Lung (tissue), 12 donors: ENCODE results near the gene CHPT1. TPM values are rescaled to one million over a fixed set of nuclear protein-coding genes. Genes with fewer than 3 reads are reported as not detected.

Experiments used
- ATAC-seq: fragments of 200-7000 bp; cut with Tn5 transposase; one replicate; pipeline ENCODE4 v1.9.1; 2020; ENCODE audit warnings: moderate number of reproducible peaks; ENCODE audit not compliant: insufficient read depth, low FRiP score
- DNase-seq, 3 donors: peaks; one replicate each; pipeline ENCODE4 v3.0.0-alpha.2; 2013 to 2017
- H3K27ac ChIP-seq, 2 donors: one replicate each; pipeline ENCODE4 v1.5.1; 2013; ENCODE audit warnings: mild to moderate bottlenecking in 2 of 2, moderate library complexity in 2 of 2, control low read depth in 1 of 2, inconsistent platforms in 1 of 2, low read depth in 1 of 2, low read length in 1 of 2
- H3K27me3 ChIP-seq, 3 donors: one replicate each; pipeline ENCODE4 v1.5.1; 2013; ENCODE audit warnings: low read length in 2 of 3; ENCODE audit not compliant: control insufficient read depth in 3 of 3, insufficient read depth in 3 of 3
- H3K36me3 ChIP-seq, 4 donors: one replicate each; pipeline ENCODE4 v1.5.1; 2013; ENCODE audit warnings: low read length in 4 of 4, mild to moderate bottlenecking in 1 of 4, moderate library complexity in 1 of 4; ENCODE audit not compliant: control insufficient read depth in 4 of 4, insufficient read depth in 4 of 4
- H3K4me1 ChIP-seq, 5 donors: one replicate each; pipeline ENCODE4 v1.5.1; 2013; ENCODE audit warnings: low read length in 5 of 5, mild to moderate bottlenecking in 2 of 5, moderate library complexity in 1 of 5; ENCODE audit not compliant: control insufficient read depth in 5 of 5, insufficient read depth in 5 of 5
- H3K4me3 ChIP-seq: one replicate; pipeline ENCODE4 v1.5.1; 2013; ENCODE audit warnings: mild to moderate bottlenecking, control low read depth, moderate library complexity
- H3K9ac ChIP-seq, 2 donors: one replicate each; pipeline ENCODE4 v1.5.1; 2013; ENCODE audit warnings: low read length in 2 of 2, control low read depth in 1 of 2; ENCODE audit not compliant: insufficient read depth in 1 of 2
- H3K9me3 ChIP-seq, 4 donors: one replicate each; pipeline ENCODE4 v1.5.1; 2013; ENCODE audit warnings: low read length in 3 of 4, mild to moderate bottlenecking in 1 of 4, moderate library complexity in 1 of 4; ENCODE audit not compliant: control insufficient read depth in 4 of 4, insufficient read depth in 3 of 4
- WGBS, 2 donors: extraction: QIAGEN DNeasy Blood & Tissue Kit; methylation state at CpG; one replicate each; pipeline ENCODE4 v1.1.7; 2013; 5-methylcytosine and 5-hydroxymethylcytosine counted together
- polyA plus RNA-seq, 2 donors: library from polyadenylated mRNA; stranded (reverse); fragments of 200-250 nt; gene quantifications; one replicate each; pipeline ENCODE4 v1.2.1, GENCODE V29; 2013
- total RNA-seq, 2 donors: library from RNA; depleted of rRNA in 1 of 2; stranded (reverse); fragments of >200 nt in 1 of 2; gene quantifications; one replicate each; pipeline ENCODE4 v1.2.1, GENCODE V29; 2014 to 2021
- TF ChIP-seq, protein P1 (sequence below): IDR thresholded peaks from 2 replicates; pipeline ENCODE4 v1.5.1; 2012; ENCODE audit warnings: mild to moderate bottlenecking; ENCODE audit errors: control extremely low read depth, extremely low read depth
- donor health status: control.
- donor health status: control.
- donor health status: Bipolar disorder and iron deficiency.
- donor health status: healthy.
- donor health status: DM: yes; HTN: yes; CAD: no.

Gene CHPT1
- total and polyA plus RNA-seq, 4 donors, result 25.1 to 60.9 (median 41.2) TPM

DNA sequence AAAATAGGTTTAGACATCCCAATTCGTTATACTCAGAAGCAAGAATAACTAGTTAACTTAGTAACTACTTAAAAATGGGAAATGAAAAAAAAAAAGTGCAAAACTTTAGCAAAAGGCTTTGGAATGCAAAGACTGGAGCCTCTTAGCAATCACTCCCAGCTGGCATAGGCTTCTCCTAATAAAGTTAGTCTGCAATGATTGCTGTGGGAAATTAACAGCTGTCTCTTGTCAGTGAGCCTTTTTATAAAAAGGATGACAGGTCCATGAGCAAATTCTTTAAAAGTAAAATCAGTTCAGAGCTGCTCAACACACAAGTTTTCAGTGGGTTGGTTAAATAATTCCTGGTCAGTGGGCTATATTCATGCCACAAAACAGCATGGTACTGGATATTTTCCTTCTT lies 49.2 kb downstream of the CHPT1 start:
- DNase-seq (peak in 2 of 3 donors; percentile 12 to 13), ATAC-seq (no peak)
- TF ChIP-seq, protein P1, sequence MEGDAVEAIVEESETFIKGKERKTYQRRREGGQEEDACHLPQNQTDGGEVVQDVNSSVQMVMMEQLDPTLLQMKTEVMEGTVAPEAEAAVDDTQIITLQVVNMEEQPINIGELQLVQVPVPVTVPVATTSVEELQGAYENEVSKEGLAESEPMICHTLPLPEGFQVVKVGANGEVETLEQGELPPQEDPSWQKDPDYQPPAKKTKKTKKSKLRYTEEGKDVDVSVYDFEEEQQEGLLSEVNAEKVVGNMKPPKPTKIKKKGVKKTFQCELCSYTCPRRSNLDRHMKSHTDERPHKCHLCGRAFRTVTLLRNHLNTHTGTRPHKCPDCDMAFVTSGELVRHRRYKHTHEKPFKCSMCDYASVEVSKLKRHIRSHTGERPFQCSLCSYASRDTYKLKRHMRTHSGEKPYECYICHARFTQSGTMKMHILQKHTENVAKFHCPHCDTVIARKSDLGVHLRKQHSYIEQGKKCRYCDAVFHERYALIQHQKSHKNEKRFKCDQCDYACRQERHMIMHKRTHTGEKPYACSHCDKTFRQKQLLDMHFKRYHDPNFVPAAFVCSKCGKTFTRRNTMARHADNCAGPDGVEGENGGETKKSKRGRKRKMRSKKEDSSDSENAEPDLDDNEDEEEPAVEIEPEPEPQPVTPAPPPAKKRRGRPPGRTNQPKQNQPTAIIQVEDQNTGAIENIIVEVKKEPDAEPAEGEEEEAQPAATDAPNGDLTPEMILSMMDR, result no peak
- peaks cover 12 to 25% (median 22%) of the 10 kb centered on the region in 4 donors for H3K36me3 ChIP-seq
- no peaks in the 10 kb centered on the region for H3K9me3 ChIP-seq
- H3K27ac ChIP-seq, result no peak overlapping the region
- no peak overlapping the region for H3K4me3 ChIP-seq
- 87 to 100% methylated on average over 1 of the region's 1 CpG for WGBS, 2 donors
- no peaks in the 10 kb centered on the region for H3K27me3 ChIP-seq
- peaks cover 0 to under 1% (median 0%) of the 10 kb centered on the region in 5 donors for H3K4me1 ChIP-seq
- no peak overlapping the region for H3K9ac ChIP-seq

DNA sequence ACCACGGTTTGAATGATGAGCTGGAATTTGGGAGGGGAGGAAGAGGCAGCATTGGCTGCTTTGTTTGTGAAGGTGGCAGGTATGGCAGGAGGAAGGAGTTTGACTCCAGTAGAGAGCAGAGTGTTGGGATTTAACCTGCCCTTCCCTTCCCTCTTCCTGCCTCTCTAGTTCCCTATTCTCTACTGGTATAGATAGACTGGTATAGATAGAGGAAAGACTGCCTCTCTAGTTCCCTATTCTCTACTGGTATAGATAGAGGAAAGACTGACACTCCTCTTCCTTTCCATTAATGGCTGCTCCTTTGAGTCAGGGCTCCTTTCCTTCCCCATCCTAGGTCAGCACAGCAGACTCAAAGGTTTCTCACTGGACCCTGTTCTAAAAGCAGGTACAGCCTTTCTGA lies 50.3 kb downstream of the CHPT1 start:
- Histone ChIP-seq H3K9me3 (no peaks in the 10 kb centered on the region), H3K4me1 (peaks cover 0 to 1% (median 0%) of the 10 kb centered on the region in 5 donors), H3K27ac (no peak overlapping the region), H3K27me3 (no peaks in the 10 kb centered on the region), H3K9ac (no peak overlapping the region), H3K4me3 (no peak overlapping the region), H3K36me3 (peaks cover 12 to 25% (median 21%) of the 10 kb centered on the region in 4 donors)
- DNase-seq (no peak), ATAC-seq (no peak)
- TF ChIP-seq, protein P1, result no peak
- 80 to 94% methylated on average over 1 of the region's 1 CpG for WGBS, 2 donors

DNA sequence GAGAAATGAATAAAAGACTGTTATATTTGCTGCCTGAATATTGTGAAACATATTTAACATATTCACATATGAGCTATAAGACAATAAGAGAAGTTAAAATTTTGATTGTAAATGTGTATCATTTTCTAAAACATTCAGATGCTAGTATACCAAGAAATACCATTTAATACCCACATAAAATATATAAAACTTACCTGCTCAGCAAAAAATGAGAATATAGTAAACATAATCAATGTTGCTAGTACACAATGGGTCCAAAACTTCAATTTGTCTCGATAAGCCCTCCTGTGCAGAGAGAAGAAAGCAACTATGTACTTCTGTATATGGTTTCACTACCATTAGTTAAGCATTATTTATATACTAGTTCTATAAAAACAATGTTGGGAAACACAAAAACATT lies 51.5 kb downstream of the CHPT1 start:
- Histone ChIP-seq H3K9me3 (no peaks in the 10 kb centered on the region), H3K9ac (no peak overlapping the region), H3K27ac (no peak overlapping the region), H3K4me3 (no peak overlapping the region), H3K36me3 (peaks cover 12 to 24% (median 18%) of the 10 kb centered on the region in 4 donors), H3K27me3 (no peaks in the 10 kb centered on the region), H3K4me1 (peaks cover 0 to 1% (median 0%) of the 10 kb centered on the region in 5 donors)
- TF ChIP-seq, protein P1, result no peak
- ATAC-seq (no peak), DNase-seq (no peak)
- 100% methylated on average over 1 of the region's 1 CpG for WGBS, 2 donors

DNA sequence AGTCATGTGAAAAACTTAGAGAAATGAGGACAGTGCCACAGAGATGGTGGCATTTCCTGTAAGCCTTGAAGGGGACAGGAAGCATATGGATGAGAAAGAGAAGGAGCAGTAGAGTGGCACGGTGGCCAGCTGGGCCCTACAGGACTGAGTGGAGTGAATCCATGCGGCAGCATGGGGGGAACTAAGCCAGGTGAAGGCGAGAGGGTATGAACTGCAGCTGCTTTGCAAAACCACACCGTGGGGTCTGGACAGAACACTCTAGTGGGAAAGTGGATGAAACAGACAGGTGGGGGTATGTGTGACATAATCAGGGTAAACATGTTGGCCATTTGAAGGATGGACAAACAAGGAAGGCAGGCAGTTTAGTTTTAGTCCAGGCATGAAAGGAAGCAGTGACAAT lies 52.2 kb downstream of the CHPT1 start:
- Histone ChIP-seq H3K9ac (no peak overlapping the region), H3K36me3 (peaks cover 7 to 25% (median 15%) of the 10 kb centered on the region in 4 donors), H3K4me1 (peaks cover 0 to 1% (median 0%) of the 10 kb centered on the region in 5 donors), H3K4me3 (no peak overlapping the region), H3K9me3 (no peaks in the 10 kb centered on the region), H3K27ac (no peak overlapping the region), H3K27me3 (no peaks in the 10 kb centered on the region)
- WGBS, 2 donors, result 78 to 86% methylated on average over 4 of the region's 4 CpGs
- DNase-seq (no peak), ATAC-seq (no peak)
- TF ChIP-seq, protein P1, result no peak
